GM12864 (cell line): ENCODE measurements around the gene LAMA2.

Experiments used
- DNase-seq: peaks from one replicate; pipeline ENCODE4 v3.0.0-alpha.2; 2011; ENCODE audit warnings: low read depth
- H3K4me3 ChIP-seq: 2 replicates; pipeline ENCODE4 v1.5.1; 2011; ENCODE audit warnings: mild to moderate bottlenecking, low read depth, low read length, control low read depth
- CTCF ChIP-seq: IDR thresholded peaks from 2 replicates; pipeline ENCODE4 v1.5.1; 2011; ENCODE audit warnings: low read depth, mild to moderate bottlenecking, moderate library complexity, low read length, control low read depth, inconsistent platforms; ENCODE audit errors: missing control alignments

LAMA2 gene

GRCh38 chr6:129031051-129031599, 148.2 kb downstream of the LAMA2 start:
- no peak overlapping the region for H3K4me3 ChIP-seq
- no peak for DNase-seq
- no peak for TF ChIP-seq CTCF

- DNase-seq = no peak
- no peak for TF ChIP-seq CTCF
- no peak overlapping the region for H3K4me3 ChIP-seq
These were observed 149.7 kb downstream of the LAMA2 start for GRCh38 chr6:129032602-129033001.

- H3K4me3 ChIP-seq = no peak overlapping the region
- no peak for TF ChIP-seq CTCF
- DNase-seq = no peak
These were observed 150.2 kb downstream of the LAMA2 start for GRCh38 chr6:129033180-129033579.

- TF ChIP-seq CTCF = no peak
- no peak overlapping the region for H3K4me3 ChIP-seq
- no peak for DNase-seq
These were observed 150.6 kb downstream of the LAMA2 start for GRCh38 chr6:129033581-129033980.

- H3K4me3 ChIP-seq = no peak overlapping the region
- TF ChIP-seq CTCF = no peak
- DNase-seq = no peak
These were observed 158.6 kb downstream of the LAMA2 start for GRCh38 chr6:129041563-129041962.

GRCh38 chr6:129046526-129046925, 163.6 kb downstream of the LAMA2 start:
- no peak for TF ChIP-seq CTCF
- no peak for DNase-seq
- H3K4me3 ChIP-seq = no peak overlapping the region

GRCh38 chr6:129047834-129048233, 164.9 kb downstream of the LAMA2 start:
- no peak for TF ChIP-seq CTCF
- no peak overlapping the region for H3K4me3 ChIP-seq
- DNase-seq = no peak
